B cell (primary cell): Measurements from ENCODE around the gene CXCL6.

Source experiments
- EZH2 ChIP-seq: IDR thresholded peaks from 2 replicates; pipeline ENCODE4 v1.6.1; 2012; ENCODE audit warnings: borderline replicate concordance, low read depth, mild to moderate bottlenecking, moderate library complexity, low read length; ENCODE audit not compliant: insufficient read depth, poor library complexity, severe bottlenecking
- TF ChIP-seq, protein P1 (sequence below): fragments of 200-600 bp; IDR thresholded peaks from one replicate; pipeline ENCODE4 v1.8.0; 2022; ENCODE audit warnings: antibody characterized with exemption, mild to moderate bottlenecking

- TF ChIP-seq EZH2, result no peak
- TF ChIP-seq, protein P1, sequence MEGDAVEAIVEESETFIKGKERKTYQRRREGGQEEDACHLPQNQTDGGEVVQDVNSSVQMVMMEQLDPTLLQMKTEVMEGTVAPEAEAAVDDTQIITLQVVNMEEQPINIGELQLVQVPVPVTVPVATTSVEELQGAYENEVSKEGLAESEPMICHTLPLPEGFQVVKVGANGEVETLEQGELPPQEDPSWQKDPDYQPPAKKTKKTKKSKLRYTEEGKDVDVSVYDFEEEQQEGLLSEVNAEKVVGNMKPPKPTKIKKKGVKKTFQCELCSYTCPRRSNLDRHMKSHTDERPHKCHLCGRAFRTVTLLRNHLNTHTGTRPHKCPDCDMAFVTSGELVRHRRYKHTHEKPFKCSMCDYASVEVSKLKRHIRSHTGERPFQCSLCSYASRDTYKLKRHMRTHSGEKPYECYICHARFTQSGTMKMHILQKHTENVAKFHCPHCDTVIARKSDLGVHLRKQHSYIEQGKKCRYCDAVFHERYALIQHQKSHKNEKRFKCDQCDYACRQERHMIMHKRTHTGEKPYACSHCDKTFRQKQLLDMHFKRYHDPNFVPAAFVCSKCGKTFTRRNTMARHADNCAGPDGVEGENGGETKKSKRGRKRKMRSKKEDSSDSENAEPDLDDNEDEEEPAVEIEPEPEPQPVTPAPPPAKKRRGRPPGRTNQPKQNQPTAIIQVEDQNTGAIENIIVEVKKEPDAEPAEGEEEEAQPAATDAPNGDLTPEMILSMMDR, result no peak
These were observed 11.2 kb downstream of the CXCL6 start for GRCh38 chr4:73847526-73848182.
